ENCODE measurements around the gene ACSM2B.
"Not testable (repeated sequence)": the region's sequence is repeated elsewhere in the genome, so short reads cannot be mapped to it uniquely, and the experiment has no call there.

ACSM2B gene

GRCh38 chr16:20531795-20532194, 44.4 kb downstream of the ACSM2B start:
- not testable (repeated sequence) for DNase-seq

DNA sequence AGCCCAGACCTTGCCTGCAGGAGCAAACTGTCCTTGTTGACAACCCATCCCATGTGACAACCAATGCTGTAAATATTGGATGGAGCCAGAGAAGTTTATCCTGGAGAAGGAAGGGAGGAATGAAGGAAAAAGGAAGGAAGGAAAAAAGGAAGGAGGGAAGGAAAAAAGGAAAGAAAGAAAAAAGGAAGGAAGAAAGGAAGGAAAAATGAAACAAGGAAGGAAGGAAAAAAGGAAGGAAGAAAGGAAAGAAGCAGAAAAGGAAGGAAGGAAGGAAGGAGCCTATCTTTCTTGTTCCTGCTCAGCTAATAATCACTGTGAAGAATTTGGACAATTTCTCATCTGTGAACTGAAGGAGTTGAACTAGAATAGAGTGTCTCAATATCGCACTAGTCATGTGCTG, 56.1 kb downstream of the ACSM2B start:
- DNase-seq, result no peak

DNA sequence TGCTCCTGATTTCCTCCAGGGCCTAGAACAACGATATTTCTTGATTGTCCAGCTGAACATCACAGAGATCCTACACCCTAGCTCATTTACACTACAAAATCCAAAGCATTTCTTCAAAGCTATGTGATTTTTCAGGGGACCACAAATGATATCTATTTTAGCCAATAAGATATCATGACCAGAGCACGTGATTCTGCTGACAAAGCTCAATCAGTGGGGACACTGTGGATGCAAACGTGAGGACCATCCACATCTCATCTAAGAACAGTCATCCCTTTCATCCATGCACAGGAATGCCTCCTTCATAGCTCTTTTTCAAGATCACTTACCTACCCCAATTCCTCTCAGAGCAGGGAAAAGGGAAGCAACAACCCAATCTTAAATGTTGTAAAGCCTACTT, 56.9 kb downstream of the ACSM2B start:
- DNase-seq, result no peak

GRCh38 chr16:20517149-20517548, 59.0 kb downstream of the ACSM2B start:
- no peak for DNase-seq

GRCh38 chr16:20515688-20516090, 60.5 kb downstream of the ACSM2B start:
- DNase-seq, result no peak

DNA sequence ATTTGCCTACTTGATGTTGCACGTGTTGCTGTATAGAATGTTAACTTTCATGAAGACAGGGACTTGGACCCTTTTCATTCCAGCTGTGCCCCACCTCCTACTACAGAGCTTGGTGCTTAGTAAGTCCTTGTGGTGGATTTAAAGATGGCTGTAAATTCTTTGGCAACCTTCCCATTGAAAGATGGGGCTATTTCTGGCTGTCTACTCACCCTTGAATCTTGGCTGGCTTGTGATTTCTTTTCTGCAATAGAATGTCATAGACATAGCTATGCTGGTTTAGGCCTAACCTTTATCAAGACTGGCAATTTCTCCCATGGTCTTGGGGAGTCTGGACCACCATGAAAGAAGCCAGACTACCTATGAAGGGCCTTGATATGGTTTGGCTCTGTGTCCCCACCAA, 65.8 kb downstream of the ACSM2B start:
- DNase-seq, result no peak

GRCh38 chr16:20507280-20507679, 68.9 kb downstream of the ACSM2B start:
- DNase-seq, result no peak

DNA sequence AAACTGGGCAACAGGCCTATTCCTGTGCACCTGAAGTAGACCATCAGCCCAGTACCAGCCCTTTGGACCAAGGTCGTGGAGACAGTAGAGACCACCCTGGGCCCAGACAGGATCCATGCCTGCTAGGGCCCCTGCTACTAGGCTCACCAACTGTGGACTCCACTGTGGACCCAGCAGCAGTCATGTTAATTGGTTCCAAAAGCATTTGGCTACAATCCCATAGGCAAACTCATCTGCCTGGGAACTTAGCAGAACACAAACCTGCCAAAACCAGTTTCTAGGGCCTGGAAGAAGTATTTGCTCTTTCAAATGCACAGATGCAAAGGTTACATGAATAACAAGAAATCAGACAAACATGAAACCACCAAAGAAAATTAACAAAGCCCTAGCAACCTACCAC, 71.7 kb downstream of the ACSM2B start:
- DNase-seq, result no peak

- not testable (repeated sequence) for DNase-seq
These were observed 84.7 kb downstream of the ACSM2B start for GRCh38 chr16:20491448-20491847.

DNA sequence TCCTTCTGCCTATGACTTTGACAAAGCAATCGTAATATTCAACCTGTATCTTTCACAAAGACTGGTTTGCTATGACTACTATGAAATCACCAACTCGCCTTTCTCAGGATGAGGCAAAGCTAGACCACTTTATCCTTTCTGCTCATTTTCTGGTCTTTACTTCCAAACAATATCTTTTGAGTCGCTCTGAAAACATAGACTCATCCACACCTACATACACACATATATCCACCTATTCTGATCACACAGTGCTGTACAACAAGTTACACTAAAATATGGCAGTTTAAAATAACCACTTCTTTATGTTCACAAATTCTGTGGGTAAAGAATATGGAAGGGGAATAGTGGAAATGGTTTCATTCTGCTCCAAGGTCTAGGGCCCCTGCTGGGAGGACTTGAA, 85.2 kb downstream of the ACSM2B start:
- DNase-seq, result not testable (repeated sequence)
